HepG2 (cell line): ENCODE results near the gene FBLN7. TPM values are rescaled to one million over a fixed set of nuclear protein-coding genes. Genes with fewer than 3 reads are reported as not detected.
A peak's percentile ranks its signal among the peaks of the same experiment; 100 is the strongest.

Source experiments
- FOXC1 ChIP-seq: sonication (generic); formaldehyde crosslinking; IDR thresholded peaks from 2 replicates; pipeline ENCODE4 v1.8.0; 2022; ENCODE audit warnings: mild to moderate bottlenecking, missing genetic modification reagents, borderline replicate concordance
- MTF1 ChIP-seq: sonication (generic); formaldehyde crosslinking; IDR thresholded peaks from 2 replicates; pipeline ENCODE4 v1.5.0; 2020; ENCODE audit warnings: missing genetic modification reagents
- RBFOX2 ChIP-seq: fragments of 200-400 bp; formaldehyde crosslinking; IDR thresholded peaks from 2 replicates; pipeline ENCODE4 v1.6.1; 2017; ENCODE audit warnings: low read depth, mild to moderate bottlenecking, low read length
- SOX6 ChIP-seq, 2 experiments: fragments of 450-650 bp in 1 of 2; sonication (generic) in 1 of 2; formaldehyde crosslinking in 1 of 2; IDR thresholded peaks; 2 replicates each; pipeline versions ENCODE4 v1.4.0 to v1.6.1; 2017 to 2020; ENCODE audit warnings: antibody characterized with exemption in 1 of 2, mild to moderate bottlenecking in 1 of 2, missing genetic modification reagents in 1 of 2
- ZNF235 ChIP-seq: sonication (generic); formaldehyde crosslinking; IDR thresholded peaks from 2 replicates; pipeline ENCODE4 v1.8.1; 2023; ENCODE audit warnings: mild to moderate bottlenecking, missing genetic modification reagents, borderline replicate concordance
- ZNF883 ChIP-seq: sonication (generic); formaldehyde crosslinking; IDR thresholded peaks from 2 replicates; pipeline ENCODE4 v1.5.1; 2020; ENCODE audit warnings: mild to moderate bottlenecking, missing genetic modification reagents; ENCODE audit errors: not compliant biosample characterization
- ZSCAN21 ChIP-seq: sonication (generic); formaldehyde crosslinking; IDR thresholded peaks from 2 replicates; pipeline ENCODE4 v1.8.0; 2022; ENCODE audit warnings: mild to moderate bottlenecking, missing genetic modification reagents, moderate library complexity, borderline replicate concordance
- polyA plus RNA-seq, 8 experiments: library from polyadenylated mRNA; depleted of rRNA in 3 of 8; stranded (reverse) in 7 of 8; unstranded in 1 of 8; fragments of >200 nt; fragmentation: Illumina TruSeq in 4 of 8; extraction: Trizol in 4 of 8; gene quantifications; 2 replicates each; pipeline versions ENCODE4 v1.2.1 to v1.2.3, GENCODE V29; 2011 to 2016; ENCODE audit warnings: low read depth in 4 of 8, missing spikeins in 1 of 8, mixed read lengths in 1 of 8; ENCODE audit not compliant: insufficient read depth in 1 of 8
- total RNA-seq, 5 experiments: library from RNA; depleted of rRNA; stranded (reverse); fragments of >200 nt; fragmentation: Illumina TruSeq; extraction: Trizol; gene quantifications; 2 replicates each; pipeline ENCODE4 v1.2.3, GENCODE V29; 2016; ENCODE audit warnings: low read depth in 1 of 5
- TF ChIP-seq, protein P1 (sequence below), 2 experiments: fragments of 450-650 bp in 1 of 2; sonication (generic) in 1 of 2; formaldehyde crosslinking in 1 of 2; IDR thresholded peaks; 2 replicates each; pipeline versions ENCODE4 v1.6.1 to v1.8.0; 2016 to 2022; ENCODE audit warnings: antibody characterized with exemption in 1 of 2, mild to moderate bottlenecking in 1 of 2, missing genetic modification reagents in 1 of 2
- TF ChIP-seq, protein P2 (sequence below): fragments of 450-650 bp; IDR thresholded peaks from 2 replicates; pipeline ENCODE4 v1.6.1; 2016
- TF ChIP-seq, protein P3 (sequence below), 2 experiments: sonication (generic) in 1 of 2; formaldehyde crosslinking in 1 of 2; IDR thresholded peaks; 2 replicates each; pipeline versions ENCODE4 v1.4.0 to v1.6.1; 2018 to 2020; ENCODE audit warnings: missing genetic modification reagents in 2 of 2, borderline replicate concordance in 1 of 2, low read depth in 1 of 2, mild to moderate bottlenecking in 1 of 2, missing biosample characterization in 1 of 2
- TF ChIP-seq, protein P4 (sequence below): sonication (generic); formaldehyde crosslinking; IDR thresholded peaks from 2 replicates; pipeline ENCODE4 v1.4.0; 2020; ENCODE audit warnings: mild to moderate bottlenecking, missing genetic modification reagents
- TF ChIP-seq, protein P5 (sequence below): sonication (generic); formaldehyde crosslinking; IDR thresholded peaks from 2 replicates; pipeline ENCODE4 v1.4.0; 2020; ENCODE audit warnings: missing genetic modification reagents

FBLN7 gene
- total and polyA plus RNA-seq, 2 of the 13 experiments (the other 11 are each of a cell fraction or from before 2014, with no cell fraction given) = 1.4 to 2.3 TPM

DNA sequence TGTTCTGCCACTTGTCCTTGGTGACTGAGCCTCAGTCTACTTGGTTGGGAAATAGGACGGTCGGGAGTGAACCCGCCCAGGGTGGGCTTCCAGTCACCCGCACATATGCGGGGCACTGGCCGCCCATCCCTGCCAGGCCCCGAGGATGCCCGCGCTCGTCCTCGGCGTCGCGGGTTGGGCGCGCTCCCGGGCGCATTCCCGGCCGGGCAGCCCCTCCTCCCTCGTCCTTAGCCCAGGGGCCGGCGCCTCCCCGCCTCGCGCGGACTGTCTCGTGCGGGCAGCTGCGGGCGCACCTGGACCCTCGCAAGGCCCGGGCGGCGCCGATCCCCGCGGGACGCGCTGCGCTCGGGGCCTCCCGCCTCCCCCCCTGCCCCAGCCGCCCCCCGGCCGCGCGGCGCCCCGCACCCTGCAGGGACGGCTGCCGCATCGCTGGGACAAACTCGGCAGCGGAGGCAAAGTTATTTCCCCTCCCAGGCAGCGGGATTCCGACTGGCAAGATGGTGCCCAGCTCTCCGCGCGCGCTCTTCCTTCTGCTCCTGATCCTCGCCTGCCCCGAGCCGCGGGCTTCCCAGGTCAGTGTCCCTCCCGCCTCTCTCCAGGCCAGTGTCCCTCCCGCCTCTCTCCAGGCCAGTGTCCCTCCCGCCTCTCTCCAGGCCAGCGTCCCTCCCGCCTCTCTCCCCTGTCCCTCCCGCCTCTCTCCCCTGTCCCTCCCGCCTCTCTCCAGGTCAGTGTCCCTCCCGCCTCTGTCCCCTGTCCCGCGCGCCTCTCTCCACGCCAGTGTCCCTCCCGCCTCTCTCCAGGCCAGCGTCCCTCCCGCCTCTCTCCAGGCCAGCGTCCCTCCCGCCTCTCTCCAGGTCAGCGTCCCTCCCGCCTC lies at the start of gene FBLN7 (continued):
- peak; percentile 58; the same call in 1 of the 2 replicates for TF ChIP-seq RBFOX2
- TF ChIP-seq, protein P1, sequence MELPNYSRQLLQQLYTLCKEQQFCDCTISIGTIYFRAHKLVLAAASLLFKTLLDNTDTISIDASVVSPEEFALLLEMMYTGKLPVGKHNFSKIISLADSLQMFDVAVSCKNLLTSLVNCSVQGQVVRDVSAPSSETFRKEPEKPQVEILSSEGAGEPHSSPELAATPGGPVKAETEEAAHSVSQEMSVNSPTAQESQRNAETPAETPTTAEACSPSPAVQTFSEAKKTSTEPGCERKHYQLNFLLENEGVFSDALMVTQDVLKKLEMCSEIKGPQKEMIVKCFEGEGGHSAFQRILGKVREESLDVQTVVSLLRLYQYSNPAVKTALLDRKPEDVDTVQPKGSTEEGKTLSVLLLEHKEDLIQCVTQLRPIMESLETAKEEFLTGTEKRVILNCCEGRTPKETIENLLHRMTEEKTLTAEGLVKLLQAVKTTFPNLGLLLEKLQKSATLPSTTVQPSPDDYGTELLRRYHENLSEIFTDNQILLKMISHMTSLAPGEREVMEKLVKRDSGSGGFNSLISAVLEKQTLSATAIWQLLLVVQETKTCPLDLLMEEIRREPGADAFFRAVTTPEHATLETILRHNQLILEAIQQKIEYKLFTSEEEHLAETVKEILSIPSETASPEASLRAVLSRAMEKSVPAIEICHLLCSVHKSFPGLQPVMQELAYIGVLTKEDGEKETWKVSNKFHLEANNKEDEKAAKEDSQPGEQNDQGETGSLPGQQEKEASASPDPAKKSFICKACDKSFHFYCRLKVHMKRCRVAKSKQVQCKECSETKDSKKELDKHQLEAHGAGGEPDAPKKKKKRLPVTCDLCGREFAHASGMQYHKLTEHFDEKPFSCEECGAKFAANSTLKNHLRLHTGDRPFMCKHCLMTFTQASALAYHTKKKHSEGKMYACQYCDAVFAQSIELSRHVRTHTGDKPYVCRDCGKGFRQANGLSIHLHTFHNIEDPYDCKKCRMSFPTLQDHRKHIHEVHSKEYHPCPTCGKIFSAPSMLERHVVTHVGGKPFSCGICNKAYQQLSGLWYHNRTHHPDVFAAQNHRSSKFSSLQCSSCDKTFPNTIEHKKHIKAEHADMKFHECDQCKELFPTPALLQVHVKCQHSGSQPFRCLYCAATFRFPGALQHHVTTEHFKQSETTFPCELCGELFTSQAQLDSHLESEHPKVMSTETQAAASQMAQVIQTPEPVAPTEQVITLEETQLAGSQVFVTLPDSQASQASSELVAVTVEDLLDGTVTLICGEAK (IDR thresholded peaks at IDR 0.05) = no peak
- TF ChIP-seq, protein P1 (CRISPR knock-in tag; IDR thresholded peaks at IDR 0.05) = peak; percentile 24; the same call in 1 of the 2 replicates
- no peak; the same call in 1 of the 2 replicates for TF ChIP-seq ZSCAN21 (CRISPR knock-in tag)
- TF ChIP-seq, protein P2, sequence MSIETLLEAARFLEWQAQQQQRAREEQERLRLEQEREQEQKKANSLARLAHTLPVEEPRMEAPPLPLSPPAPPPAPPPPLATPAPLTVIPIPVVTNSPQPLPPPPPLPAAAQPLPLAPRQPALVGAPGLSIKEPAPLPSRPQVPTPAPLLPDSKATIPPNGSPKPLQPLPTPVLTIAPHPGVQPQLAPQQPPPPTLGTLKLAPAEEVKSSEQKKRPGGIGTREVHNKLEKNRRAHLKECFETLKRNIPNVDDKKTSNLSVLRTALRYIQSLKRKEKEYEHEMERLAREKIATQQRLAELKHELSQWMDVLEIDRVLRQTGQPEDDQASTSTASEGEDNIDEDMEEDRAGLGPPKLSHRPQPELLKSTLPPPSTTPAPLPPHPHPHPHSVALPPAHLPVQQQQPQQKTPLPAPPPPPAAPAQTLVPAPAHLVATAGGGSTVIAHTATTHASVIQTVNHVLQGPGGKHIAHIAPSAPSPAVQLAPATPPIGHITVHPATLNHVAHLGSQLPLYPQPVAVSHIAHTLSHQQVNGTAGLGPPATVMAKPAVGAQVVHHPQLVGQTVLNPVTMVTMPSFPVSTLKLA = no peak
- TF ChIP-seq ZNF883 = no peak
- TF ChIP-seq SOX6 (IDR thresholded peaks at IDR 0.05) = no peak
- no peak for TF ChIP-seq SOX6 (CRISPR knock-in tag; IDR thresholded peaks at IDR 0.05)
- TF ChIP-seq, protein P3, sequence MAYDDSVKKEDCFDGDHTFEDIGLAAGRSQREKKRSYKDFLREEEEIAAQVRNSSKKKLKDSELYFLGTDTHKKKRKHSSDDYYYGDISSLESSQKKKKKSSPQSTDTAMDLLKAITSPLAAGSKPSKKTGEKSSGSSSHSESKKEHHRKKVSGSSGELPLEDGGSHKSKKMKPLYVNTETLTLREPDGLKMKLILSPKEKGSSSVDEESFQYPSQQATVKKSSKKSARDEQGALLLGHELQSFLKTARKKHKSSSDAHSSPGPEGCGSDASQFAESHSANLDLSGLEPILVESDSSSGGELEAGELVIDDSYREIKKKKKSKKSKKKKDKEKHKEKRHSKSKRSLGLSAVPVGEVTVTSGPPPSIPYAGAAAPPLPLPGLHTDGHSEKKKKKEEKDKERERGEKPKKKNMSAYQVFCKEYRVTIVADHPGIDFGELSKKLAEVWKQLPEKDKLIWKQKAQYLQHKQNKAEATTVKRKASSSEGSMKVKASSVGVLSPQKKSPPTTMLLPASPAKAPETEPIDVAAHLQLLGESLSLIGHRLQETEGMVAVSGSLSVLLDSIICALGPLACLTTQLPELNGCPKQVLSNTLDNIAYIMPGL (CRISPR knock-in tag; IDR thresholded peaks at IDR 0.05; ENCODE audit: borderline replicate concordance in 1 of 2, low read depth in 1 of 2) = no peak
- TF ChIP-seq MTF1 (CRISPR knock-in tag) = no peak
- TF ChIP-seq, protein P4, sequence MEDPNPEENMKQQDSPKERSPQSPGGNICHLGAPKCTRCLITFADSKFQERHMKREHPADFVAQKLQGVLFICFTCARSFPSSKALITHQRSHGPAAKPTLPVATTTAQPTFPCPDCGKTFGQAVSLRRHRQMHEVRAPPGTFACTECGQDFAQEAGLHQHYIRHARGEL (CRISPR knock-in tag) = no peak
- no peak for TF ChIP-seq FOXC1 (CRISPR knock-in tag)
- TF ChIP-seq ZNF235 (CRISPR knock-in tag) = peak; percentile 23
- TF ChIP-seq, protein P5, sequence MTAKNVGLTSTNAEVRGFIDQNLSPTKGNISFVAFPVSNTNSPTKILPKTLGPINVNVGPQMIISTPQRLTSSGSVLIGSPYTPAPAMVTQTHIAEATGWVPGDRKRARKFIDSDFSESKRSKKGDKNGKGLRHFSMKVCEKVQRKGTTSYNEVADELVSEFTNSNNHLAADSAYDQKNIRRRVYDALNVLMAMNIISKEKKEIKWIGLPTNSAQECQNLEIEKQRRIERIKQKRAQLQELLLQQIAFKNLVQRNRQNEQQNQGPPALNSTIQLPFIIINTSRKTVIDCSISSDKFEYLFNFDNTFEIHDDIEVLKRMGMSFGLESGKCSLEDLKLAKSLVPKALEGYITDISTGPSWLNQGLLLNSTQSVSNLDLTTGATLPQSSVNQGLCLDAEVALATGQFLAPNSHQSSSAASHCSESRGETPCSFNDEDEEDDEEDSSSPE (CRISPR knock-in tag) = no peak
